Measurements from ENCODE around the gene SLC26A11.

- no peak for TF ChIP-seq CTCF (IDR thresholded peaks at IDR 0.05)
- TF ChIP-seq POLR2A (IDR thresholded peaks at IDR 0.05) = no peak
- TF ChIP-seq EP300 (IDR thresholded peaks at IDR 0.05) = no peak
Observed at GRCh38 chr17:80219763-80220053, 519 bp upstream of the SLC26A11 start.
